WI38 (cell line): ENCODE data around the gene GFAP.

Source experiments
- H3K4me3 ChIP-seq: 2 replicates; pipeline ENCODE4 v1.5.1; 2011; ENCODE audit warnings: low read depth, mild to moderate bottlenecking, control low read depth, low read length
- CTCF ChIP-seq: IDR thresholded peaks from 2 replicates; pipeline ENCODE4 v1.5.1; 2012; ENCODE audit warnings: low read depth, mild to moderate bottlenecking, control low read depth, low read length

GFAP gene

GRCh38 chr17:44918006-44918405 is 2.7 kb upstream of the GFAP start:
- no peak overlapping the region for H3K4me3 ChIP-seq
- TF ChIP-seq CTCF = no peak

- TF ChIP-seq CTCF = no peak
- no peak overlapping the region for H3K4me3 ChIP-seq
These were observed 2.2 kb upstream of the GFAP start for GRCh38 chr17:44917456-44917855.

DNA sequence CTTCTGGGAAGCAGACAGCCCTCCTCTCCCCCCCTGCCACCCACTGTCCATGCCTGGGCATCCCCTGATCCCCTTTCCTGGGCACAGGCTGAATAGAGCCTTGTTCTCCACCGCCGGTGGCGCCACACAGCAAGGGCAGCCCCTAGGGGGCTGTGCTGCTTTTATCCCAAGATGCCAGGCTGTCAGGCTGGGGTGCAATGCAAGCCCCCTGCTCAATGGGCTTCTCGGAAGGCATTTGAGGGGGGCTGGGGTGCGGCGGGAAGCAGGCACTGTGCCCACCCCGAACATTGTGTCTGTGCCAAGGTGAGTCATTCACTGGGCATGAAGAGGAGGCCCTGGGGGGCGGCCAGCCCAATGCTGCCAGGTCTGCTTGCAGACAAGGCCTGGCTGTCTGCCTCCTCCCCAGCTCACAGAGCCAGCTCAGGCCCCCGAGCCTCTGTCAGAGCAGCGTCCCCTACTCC is 1.5 kb upstream of the GFAP start:
- no peak overlapping the region for H3K4me3 ChIP-seq
- no peak for TF ChIP-seq CTCF

DNA sequence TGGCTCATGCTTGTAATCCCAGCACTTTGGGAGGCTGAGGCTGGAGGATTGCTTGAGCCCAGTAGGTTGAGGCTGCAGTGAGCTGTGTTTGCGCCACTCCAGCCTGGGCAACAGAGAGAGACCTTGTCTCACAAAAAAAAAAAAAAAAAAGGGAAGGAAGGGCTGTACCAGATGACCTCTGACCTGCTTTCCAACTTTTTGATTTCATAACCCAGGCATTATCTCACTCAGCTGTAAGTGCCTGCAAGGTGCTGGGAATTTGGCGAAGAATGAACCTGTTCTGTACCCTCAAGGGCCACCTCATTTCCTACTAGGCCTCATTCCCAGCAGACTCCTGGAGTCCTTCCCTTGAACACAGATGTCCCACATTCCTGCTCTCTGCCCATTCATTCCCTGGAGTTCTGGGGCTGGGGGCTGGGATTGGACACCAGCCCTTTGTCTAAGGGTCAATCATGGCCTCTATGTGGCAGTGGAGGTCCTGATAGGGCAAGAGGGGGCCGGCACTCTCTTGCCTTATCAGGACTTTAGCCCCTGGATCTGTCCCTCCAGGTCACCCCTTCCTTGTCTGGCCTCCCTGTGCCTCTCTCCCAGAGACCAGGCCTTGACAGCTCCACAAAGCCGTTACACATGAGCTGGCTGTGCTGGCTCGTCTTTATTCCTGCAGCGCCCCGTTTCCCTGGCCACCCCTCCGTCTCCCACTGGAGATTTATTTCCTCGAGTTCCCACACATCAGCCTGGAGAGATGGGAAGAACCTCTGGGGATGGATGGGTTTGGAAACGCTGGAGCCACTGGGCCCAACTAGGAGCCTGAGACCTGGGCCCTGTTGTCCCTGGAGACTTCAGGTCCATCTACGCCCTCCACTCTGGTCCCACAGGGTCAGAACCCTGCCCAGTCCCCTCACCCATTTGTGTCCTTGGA is 821 bp upstream of the GFAP start:
- TF ChIP-seq CTCF = no peak
- H3K4me3 ChIP-seq = no peak overlapping the region

- H3K4me3 ChIP-seq = no peak overlapping the region
- no peak for TF ChIP-seq CTCF
These were observed 515 bp downstream of the GFAP start for GRCh38 chr17:44914698-44915271.

DNA sequence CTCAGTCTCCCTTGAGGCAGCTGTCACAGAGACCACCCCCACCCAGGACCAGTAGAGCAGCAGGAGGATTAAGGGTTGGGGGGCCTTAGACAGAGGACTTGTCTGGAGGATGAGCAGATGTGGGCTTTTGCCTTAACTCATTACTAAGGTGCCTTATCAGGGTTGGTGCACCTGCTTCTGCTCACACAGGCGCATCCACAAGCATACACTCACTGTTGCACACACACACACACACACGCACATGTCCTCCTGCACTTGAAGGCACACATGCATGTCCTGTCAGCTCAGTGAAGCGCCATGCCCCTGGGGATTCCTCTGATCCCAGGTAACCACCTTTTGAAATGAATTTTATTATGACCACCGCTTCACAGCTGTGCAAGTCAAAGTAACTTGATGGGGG is 1.2 kb downstream of the GFAP start:
- H3K4me3 ChIP-seq = no peak overlapping the region
- no peak for TF ChIP-seq CTCF

- no peak overlapping the region for H3K4me3 ChIP-seq
- TF ChIP-seq CTCF = no peak
These were observed 1.6 kb downstream of the GFAP start for GRCh38 chr17:44913676-44914075.
